GM19043 (cell line): ENCODE measurements around the gene HOXC13.

Source experiments
- ATAC-seq: cut with Tn5 transposase; IDR thresholded peaks from one replicate; pipeline ENCODE4 v1.9.1; 2021; ENCODE audit warnings: low read depth; ENCODE audit not compliant: unreplicated experiment

HOXC13 gene

GRCh38 chr12:53938326-53939140 is at the start of gene HOXC13:
TSS of gene HOXC13 (plus strand) at chr12:53938831. CDS start at chr12:53938907, 76 bp downstream.
- no peak for ATAC-seq

GRCh38 chr12:53890081-53890480 is 48.5 kb upstream of the HOXC13 start:
- ATAC-seq, result no peak

GRCh38 chr12:53892762-53893395 is 45.8 kb upstream of the HOXC13 start:
- ATAC-seq, result no peak

GRCh38 chr12:53899230-53899629 is 39.4 kb upstream of the HOXC13 start:
- ATAC-seq, result no peak

GRCh38 chr12:53907103-53907502 is 31.5 kb upstream of the HOXC13 start:
- ATAC-seq, result no peak

GRCh38 chr12:53916788-53917655 is 21.6 kb upstream of the HOXC13 start:
- ATAC-seq, result no peak

- ATAC-seq, result no peak
Measured at GRCh38 chr12:53924521-53925405, 13.9 kb upstream of the HOXC13 start.

- no peak for ATAC-seq
Measured at GRCh38 chr12:53927220-53928029, 11.2 kb upstream of the HOXC13 start.

- ATAC-seq, result no peak
Measured at GRCh38 chr12:53928054-53928835, 10.4 kb upstream of the HOXC13 start.

GRCh38 chr12:53929527-53929926 is 9.1 kb upstream of the HOXC13 start:
- ATAC-seq, result no peak

GRCh38 chr12:53930591-53931255 is 7.9 kb upstream of the HOXC13 start:
- no peak for ATAC-seq

GRCh38 chr12:53931844-53932581 is 6.6 kb upstream of the HOXC13 start:
- no peak for ATAC-seq

GRCh38 chr12:53932915-53933314 is 5.7 kb upstream of the HOXC13 start:
- no peak for ATAC-seq

GRCh38 chr12:53935383-53936341 is 3.0 kb upstream of the HOXC13 start:
- ATAC-seq, result no peak

- no peak for ATAC-seq
Measured at GRCh38 chr12:53937099-53937498, 1.5 kb upstream of the HOXC13 start.

- ATAC-seq, result no peak
Measured at GRCh38 chr12:53937596-53938325, 870 bp upstream of the HOXC13 start.
